Loucy (cell line): Measurements from ENCODE around the gene CTU2.

Source experiments
- CTCF ChIP-seq: fragments of 200-600 bp; sonication (generic); conservative IDR thresholded peaks from 2 replicates; pipeline ENCODE4 v1.5.1; 2014; ENCODE audit warnings: mild to moderate bottlenecking, antibody characterized with exemption, low read length
- EZH2phosphoT487 ChIP-seq: fragments of 200-600 bp; IDR thresholded peaks from 2 replicates; pipeline ENCODE4 v1.6.1; 2018; ENCODE audit warnings: antibody characterized with exemption, mild to moderate bottlenecking, moderate library complexity, borderline replicate concordance

- TF ChIP-seq CTCF (peak; percentile 61), EZH2phosphoT487 (no peak)
These were observed 37.6 kb downstream of the CTU2 start for GRCh38 chr16:88743693-88744576.
